Embryonic facial prominence (tissue), 1 donor: Measurements from ENCODE around the gene RAB3IL1.
A peak's percentile ranks its signal among the peaks of the same experiment; 100 is the strongest.
"Not testable (repeated sequence)": the region's sequence is repeated elsewhere in the genome, so short reads cannot be mapped to it uniquely, and the experiment has no call there.

Experiments
- DNase-seq: peaks from one replicate; pipeline ENCODE4 v3.0.0-alpha.2; 2016; ENCODE audit errors: extremely low spot score

Gene RAB3IL1

GRCh38 chr11:61885784-61886580, 31.4 kb downstream of the RAB3IL1 start:
- no peak for DNase-seq

- no peak for DNase-seq
Observed at GRCh38 chr11:61885166-61885778, 32.1 kb downstream of the RAB3IL1 start.

GRCh38 chr11:61883947-61884346, 33.4 kb downstream of the RAB3IL1 start:
- DNase-seq: no peak

- no peak for DNase-seq
Observed at GRCh38 chr11:61883327-61883726, 34.0 kb downstream of the RAB3IL1 start.

- DNase-seq: no peak
Observed at GRCh38 chr11:61882879-61883278, 34.5 kb downstream of the RAB3IL1 start.

- DNase-seq: not testable (repeated sequence)
Observed at GRCh38 chr11:61882267-61882666, 35.1 kb downstream of the RAB3IL1 start.

- no peak for DNase-seq
Observed at GRCh38 chr11:61881397-61881796, 36.0 kb downstream of the RAB3IL1 start.

- DNase-seq: no peak
Observed at GRCh38 chr11:61880454-61880853, 36.9 kb downstream of the RAB3IL1 start.

- DNase-seq: no peak
Observed at GRCh38 chr11:61880031-61880430, 37.3 kb downstream of the RAB3IL1 start.

GRCh38 chr11:61879152-61879551, 38.2 kb downstream of the RAB3IL1 start:
- no peak for DNase-seq

- no peak for DNase-seq
Observed at GRCh38 chr11:61875698-61876097, 41.7 kb downstream of the RAB3IL1 start.

GRCh38 chr11:61874853-61875252, 42.5 kb downstream of the RAB3IL1 start:
- no peak for DNase-seq

GRCh38 chr11:61874377-61874809, 43.0 kb downstream of the RAB3IL1 start:
- DNase-seq: no peak

- no peak for DNase-seq
Observed at GRCh38 chr11:61873588-61874376, 43.6 kb downstream of the RAB3IL1 start.

GRCh38 chr11:61872935-61873565, 44.3 kb downstream of the RAB3IL1 start:
- no peak for DNase-seq

- DNase-seq: peak; percentile 45
Observed at GRCh38 chr11:61871158-61871597, 46.2 kb downstream of the RAB3IL1 start.

GRCh38 chr11:61870541-61871031, 46.8 kb downstream of the RAB3IL1 start:
- DNase-seq: no peak

- no peak for DNase-seq
Observed at GRCh38 chr11:61869708-61870451, 47.5 kb downstream of the RAB3IL1 start.

GRCh38 chr11:61869429-61869707, 48.0 kb downstream of the RAB3IL1 start:
- no peak for DNase-seq

GRCh38 chr11:61868571-61869428, 48.6 kb downstream of the RAB3IL1 start:
- no peak for DNase-seq
